Measurements from ENCODE around the gene SPIRE1. TPM values are rescaled to one million over a fixed set of nuclear protein-coding genes. Genes with fewer than 3 reads are reported as not detected.

The SPIRE1 gene
- total RNA-seq, 1 donor from 2014 or later = 47.0 TPM

- Mint-ChIP-seq H3K27ac (ENCODE audit: unreplicated experiment) (no peak overlapping the region), H3K9me3 (ENCODE audit: unreplicated experiment) (no peaks in the 10 kb centered on the region), H3K4me1 (ENCODE audit: unreplicated experiment) (no peaks in the 10 kb centered on the region), H3K4me3 (ENCODE audit: unreplicated experiment) (no peak overlapping the region), H3K27me3 (ENCODE audit: unreplicated experiment) (no peaks in the 10 kb centered on the region), H3K36me3 (ENCODE audit: unreplicated experiment) (peaks cover 12% of the 10 kb centered on the region)
- TF ChIP-seq, protein P1, sequence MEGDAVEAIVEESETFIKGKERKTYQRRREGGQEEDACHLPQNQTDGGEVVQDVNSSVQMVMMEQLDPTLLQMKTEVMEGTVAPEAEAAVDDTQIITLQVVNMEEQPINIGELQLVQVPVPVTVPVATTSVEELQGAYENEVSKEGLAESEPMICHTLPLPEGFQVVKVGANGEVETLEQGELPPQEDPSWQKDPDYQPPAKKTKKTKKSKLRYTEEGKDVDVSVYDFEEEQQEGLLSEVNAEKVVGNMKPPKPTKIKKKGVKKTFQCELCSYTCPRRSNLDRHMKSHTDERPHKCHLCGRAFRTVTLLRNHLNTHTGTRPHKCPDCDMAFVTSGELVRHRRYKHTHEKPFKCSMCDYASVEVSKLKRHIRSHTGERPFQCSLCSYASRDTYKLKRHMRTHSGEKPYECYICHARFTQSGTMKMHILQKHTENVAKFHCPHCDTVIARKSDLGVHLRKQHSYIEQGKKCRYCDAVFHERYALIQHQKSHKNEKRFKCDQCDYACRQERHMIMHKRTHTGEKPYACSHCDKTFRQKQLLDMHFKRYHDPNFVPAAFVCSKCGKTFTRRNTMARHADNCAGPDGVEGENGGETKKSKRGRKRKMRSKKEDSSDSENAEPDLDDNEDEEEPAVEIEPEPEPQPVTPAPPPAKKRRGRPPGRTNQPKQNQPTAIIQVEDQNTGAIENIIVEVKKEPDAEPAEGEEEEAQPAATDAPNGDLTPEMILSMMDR (IDR thresholded peaks at IDR 0.05) = no peak
- no peak for DNase-seq (ENCODE audit: extremely low spot score, unreplicated experiment)
Measured at GRCh38 chr18:12430137-12430990, 227.5 kb downstream of the SPIRE1 start.

GRCh38 chr18:12429556-12429955 is 228.4 kb downstream of the SPIRE1 start:
- TF ChIP-seq, protein P1 (IDR thresholded peaks at IDR 0.05) = no peak
- no peaks in the 10 kb centered on the region for H3K4me1 Mint-ChIP-seq (ENCODE audit: unreplicated experiment)
- H3K27ac Mint-ChIP-seq (ENCODE audit: unreplicated experiment) = no peak overlapping the region
- H3K9me3 Mint-ChIP-seq (ENCODE audit: unreplicated experiment) = no peaks in the 10 kb centered on the region
- H3K4me3 Mint-ChIP-seq (ENCODE audit: unreplicated experiment) = no peak overlapping the region
- no peak for DNase-seq (ENCODE audit: extremely low spot score, unreplicated experiment)
- no peaks in the 10 kb centered on the region for H3K27me3 Mint-ChIP-seq (ENCODE audit: unreplicated experiment)
- H3K36me3 Mint-ChIP-seq (ENCODE audit: unreplicated experiment) = peaks cover 12% of the 10 kb centered on the region

- TF ChIP-seq, protein P1 (IDR thresholded peaks at IDR 0.05) = no peak
- H3K36me3 Mint-ChIP-seq (ENCODE audit: unreplicated experiment) = peaks cover 9% of the 10 kb centered on the region
- no peaks in the 10 kb centered on the region for H3K9me3 Mint-ChIP-seq (ENCODE audit: unreplicated experiment)
- no peaks in the 10 kb centered on the region for H3K27me3 Mint-ChIP-seq (ENCODE audit: unreplicated experiment)
- no peaks in the 10 kb centered on the region for H3K4me1 Mint-ChIP-seq (ENCODE audit: unreplicated experiment)
- no peak for DNase-seq (ENCODE audit: extremely low spot score, unreplicated experiment)
- H3K4me3 Mint-ChIP-seq (ENCODE audit: unreplicated experiment) = no peak overlapping the region
- H3K27ac Mint-ChIP-seq (ENCODE audit: unreplicated experiment) = no peak overlapping the region
Measured at GRCh38 chr18:12428923-12429322, 229.0 kb downstream of the SPIRE1 start.

DNA sequence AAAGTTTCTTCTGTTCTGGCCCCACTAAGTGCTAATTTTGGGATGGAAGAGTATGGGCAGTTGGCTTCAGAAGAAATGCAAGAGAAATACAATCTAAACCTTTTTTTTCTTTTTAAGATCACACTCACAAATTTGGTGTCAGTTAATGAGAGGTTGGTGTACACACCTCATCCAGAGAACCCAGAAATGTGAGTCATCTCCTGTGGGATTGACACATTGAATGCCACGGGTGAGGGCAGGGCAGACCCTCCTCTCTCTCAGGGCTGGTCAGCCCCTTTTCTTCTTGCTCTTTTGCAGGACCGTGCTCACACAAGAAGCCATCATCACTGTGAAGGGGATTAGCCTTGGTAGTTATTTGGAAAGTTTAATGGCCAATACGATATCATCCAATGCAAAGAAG is 231.0 kb downstream of the SPIRE1 start:
- TF ChIP-seq, protein P1 (IDR thresholded peaks at IDR 0.05) = no peak
- no peaks in the 10 kb centered on the region for H3K9me3 Mint-ChIP-seq (ENCODE audit: unreplicated experiment)
- H3K27me3 Mint-ChIP-seq (ENCODE audit: unreplicated experiment) = no peaks in the 10 kb centered on the region
- no peak for DNase-seq (ENCODE audit: extremely low spot score, unreplicated experiment)
- no peaks in the 10 kb centered on the region for H3K4me1 Mint-ChIP-seq (ENCODE audit: unreplicated experiment)
- H3K27ac Mint-ChIP-seq (ENCODE audit: unreplicated experiment) = no peak overlapping the region
- no peak overlapping the region for H3K4me3 Mint-ChIP-seq (ENCODE audit: unreplicated experiment)
- H3K36me3 Mint-ChIP-seq (ENCODE audit: unreplicated experiment) = peaks cover 12% of the 10 kb centered on the region

GRCh38 chr18:12424252-12424651 is 233.7 kb downstream of the SPIRE1 start:
- peaks cover 12% of the 10 kb centered on the region for H3K36me3 Mint-ChIP-seq (ENCODE audit: unreplicated experiment)
- no peaks in the 10 kb centered on the region for H3K9me3 Mint-ChIP-seq (ENCODE audit: unreplicated experiment)
- peaks cover 8% of the 10 kb centered on the region for H3K4me1 Mint-ChIP-seq (ENCODE audit: unreplicated experiment)
- DNase-seq (ENCODE audit: extremely low spot score, unreplicated experiment) = no peak
- H3K27ac Mint-ChIP-seq (ENCODE audit: unreplicated experiment) = no peak overlapping the region
- TF ChIP-seq, protein P1 (IDR thresholded peaks at IDR 0.05) = no peak
- H3K4me3 Mint-ChIP-seq (ENCODE audit: unreplicated experiment) = no peak overlapping the region
- H3K27me3 Mint-ChIP-seq (ENCODE audit: unreplicated experiment) = no peaks in the 10 kb centered on the region

Data from osteocyte (in vitro differentiated cells).